Measurements from ENCODE around the gene CLEC16A. TPM values are rescaled to one million over a fixed set of nuclear protein-coding genes. Genes with fewer than 3 reads are reported as not detected.

CLEC16A gene
- total and polyA plus RNA-seq, 5 donors from 2014 or later: 11.8 to 38.9 (median 12.3) TPM

- Histone ChIP-seq H3K27ac (ENCODE audit: insufficient read depth, low read length, poor library complexity, severe bottlenecking) (no peak overlapping the region), H3K4me1 (ENCODE audit: control insufficient read depth, insufficient read depth, low read length, poor library complexity, severe bottlenecking) (peaks cover 2% of the 10 kb centered on the region), H3K9me3 (ENCODE audit: control insufficient read depth in 2 of 2, low read length in 2 of 2) (no peaks in the 10 kb centered on the region), H3K27me3 (ENCODE audit: control insufficient read depth, insufficient read depth, low read length) (no peaks in the 10 kb centered on the region), H3K4me3 (ENCODE audit: low read depth, low read length) (no peak overlapping the region), H3K36me3 (ENCODE audit: control insufficient read depth, insufficient read depth, low read length) (peaks cover 4% of the 10 kb centered on the region)
- H3K9me3 Mint-ChIP-seq: no peaks in the 10 kb centered on the region
- DNase-seq: no peak
- H3K27ac Mint-ChIP-seq: no peak overlapping the region
- peaks cover 0 to 10% (median 5%) of the 10 kb centered on the region in 4 donors for H3K4me1 Mint-ChIP-seq
- no peak for ATAC-seq (ENCODE audit: low read depth in 2 of 2)
- no peaks in the 10 kb centered on the region for H3K27me3 Mint-ChIP-seq
- peaks cover 28% of the 10 kb centered on the region for H3K36me3 Mint-ChIP-seq
- H3K4me3 Mint-ChIP-seq: no peak overlapping the region
Measured at GRCh38 chr16:11145173-11145818, 200.9 kb downstream of the CLEC16A start.

- no peaks in the 10 kb centered on the region for H3K27me3 ChIP-seq (ENCODE audit: control insufficient read depth, insufficient read depth, low read length)
- peaks cover 7% of the 10 kb centered on the region for H3K36me3 ChIP-seq (ENCODE audit: control insufficient read depth, insufficient read depth, low read length)
- Mint-ChIP-seq H3K27me3 (no peaks in the 10 kb centered on the region), H3K9me3 (no peaks in the 10 kb centered on the region), H3K4me3 (no peak overlapping the region), H3K27ac (no peak overlapping the region), H3K4me1 (peaks cover 0 to 10% (median 3%) of the 10 kb centered on the region in 4 donors), H3K36me3 (peaks cover 33% of the 10 kb centered on the region)
- DNase-seq (no peak), ATAC-seq (ENCODE audit: low read depth in 2 of 2) (no peak)
- H3K4me3 ChIP-seq (ENCODE audit: low read depth, low read length): no peak overlapping the region
- no peaks in the 10 kb centered on the region for H3K4me1 ChIP-seq (ENCODE audit: control insufficient read depth, insufficient read depth, low read length, poor library complexity, severe bottlenecking)
- H3K27ac ChIP-seq (ENCODE audit: insufficient read depth, low read length, poor library complexity, severe bottlenecking): no peak overlapping the region
- H3K9me3 ChIP-seq (ENCODE audit: control insufficient read depth in 2 of 2, low read length in 2 of 2): no peaks in the 10 kb centered on the region
Measured at GRCh38 chr16:11145819-11146211, 201.5 kb downstream of the CLEC16A start.

- Mint-ChIP-seq H3K4me3 (no peak overlapping the region), H3K27ac (peak overlapping the region in 1 of 3 donors; percentile 11), H3K36me3 (peaks cover 33% of the 10 kb centered on the region), H3K27me3 (no peaks in the 10 kb centered on the region), H3K9me3 (no peaks in the 10 kb centered on the region), H3K4me1 (peaks cover 0 to 10% (median 5%) of the 10 kb centered on the region in 4 donors)
- DNase-seq (no peak), ATAC-seq (ENCODE audit: low read depth in 2 of 2) (no peak)
- Histone ChIP-seq H3K9me3 (ENCODE audit: control insufficient read depth in 2 of 2, low read length in 2 of 2) (no peaks in the 10 kb centered on the region), H3K27ac (ENCODE audit: insufficient read depth, low read length, poor library complexity, severe bottlenecking) (no peak overlapping the region), H3K36me3 (ENCODE audit: control insufficient read depth, insufficient read depth, low read length) (peaks cover 7% of the 10 kb centered on the region), H3K4me3 (ENCODE audit: low read depth, low read length) (no peak overlapping the region), H3K4me1 (ENCODE audit: control insufficient read depth, insufficient read depth, low read length, poor library complexity, severe bottlenecking) (no peaks in the 10 kb centered on the region), H3K27me3 (ENCODE audit: control insufficient read depth, insufficient read depth, low read length) (no peaks in the 10 kb centered on the region)
Measured at GRCh38 chr16:11147033-11147753, 202.8 kb downstream of the CLEC16A start.

GRCh38 chr16:11147754-11148444, 203.5 kb downstream of the CLEC16A start:
- Mint-ChIP-seq H3K27ac (no peak overlapping the region), H3K4me1 (peaks cover 0 to 13% (median 5%) of the 10 kb centered on the region in 4 donors), H3K4me3 (no peak overlapping the region), H3K27me3 (no peaks in the 10 kb centered on the region), H3K36me3 (peaks cover 32% of the 10 kb centered on the region), H3K9me3 (no peaks in the 10 kb centered on the region)
- DNase-seq: no peak
- Histone ChIP-seq H3K36me3 (ENCODE audit: control insufficient read depth, insufficient read depth, low read length) (peaks cover 7% of the 10 kb centered on the region), H3K27me3 (ENCODE audit: control insufficient read depth, insufficient read depth, low read length) (no peaks in the 10 kb centered on the region), H3K4me3 (ENCODE audit: low read depth, low read length) (no peak overlapping the region), H3K4me1 (ENCODE audit: control insufficient read depth, insufficient read depth, low read length, poor library complexity, severe bottlenecking) (no peaks in the 10 kb centered on the region), H3K27ac (ENCODE audit: insufficient read depth, low read length, poor library complexity, severe bottlenecking) (no peak overlapping the region), H3K9me3 (ENCODE audit: control insufficient read depth in 2 of 2, low read length in 2 of 2) (no peaks in the 10 kb centered on the region)
- ATAC-seq (ENCODE audit: low read depth in 2 of 2): no peak

DNA sequence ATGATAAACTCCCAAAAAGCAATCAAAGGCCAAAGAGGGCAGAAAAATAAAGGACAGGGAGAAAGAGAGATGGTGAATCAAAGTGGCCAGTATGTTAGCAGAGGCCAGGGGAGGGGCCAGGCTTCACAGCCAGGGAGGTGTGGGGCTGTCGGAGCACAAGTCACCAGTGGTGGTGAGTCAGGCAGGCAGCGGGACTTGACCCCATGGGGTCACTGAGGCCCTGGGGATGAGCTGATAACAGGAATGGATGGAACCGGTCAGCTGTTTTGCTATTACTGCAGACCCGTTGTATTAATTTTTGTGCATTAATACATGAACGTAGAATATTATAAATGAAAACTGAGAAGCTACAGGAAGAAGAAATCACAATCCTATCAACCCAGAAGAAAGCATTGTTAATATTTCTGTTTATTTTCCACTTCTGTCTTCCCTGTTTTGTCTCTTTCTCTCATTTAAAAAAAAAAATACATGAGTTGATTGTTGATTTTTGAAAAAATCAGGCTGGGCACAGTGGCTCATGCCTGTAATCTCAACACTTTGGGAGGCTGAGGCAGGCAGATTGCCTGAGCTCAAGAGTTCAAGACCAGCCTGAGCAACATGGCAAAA, 204.8 kb downstream of the CLEC16A start:
- H3K4me1 ChIP-seq (ENCODE audit: control insufficient read depth, insufficient read depth, low read length, poor library complexity, severe bottlenecking): no peaks in the 10 kb centered on the region
- no peak overlapping the region for H3K27ac ChIP-seq (ENCODE audit: insufficient read depth, low read length, poor library complexity, severe bottlenecking)
- ATAC-seq (ENCODE audit: low read depth in 2 of 2) (no peak), DNase-seq (no peak)
- Mint-ChIP-seq H3K4me3 (no peak overlapping the region), H3K27ac (peak overlapping the region in 1 of 3 donors; percentile 55), H3K27me3 (no peaks in the 10 kb centered on the region), H3K36me3 (peaks cover 29% of the 10 kb centered on the region), H3K4me1 (peaks cover 0 to 14% (median 5%) of the 10 kb centered on the region in 4 donors), H3K9me3 (no peaks in the 10 kb centered on the region)
- peaks cover 7% of the 10 kb centered on the region for H3K36me3 ChIP-seq (ENCODE audit: control insufficient read depth, insufficient read depth, low read length)
- no peaks in the 10 kb centered on the region for H3K9me3 ChIP-seq (ENCODE audit: control insufficient read depth in 2 of 2, low read length in 2 of 2)
- H3K4me3 ChIP-seq (ENCODE audit: low read depth, low read length): no peak overlapping the region
- H3K27me3 ChIP-seq (ENCODE audit: control insufficient read depth, insufficient read depth, low read length): no peaks in the 10 kb centered on the region

- ATAC-seq (ENCODE audit: low read depth in 2 of 2) (no peak), DNase-seq (no peak)
- no peak overlapping the region for H3K4me3 Mint-ChIP-seq
- no peak overlapping the region for H3K27ac Mint-ChIP-seq
- H3K4me3 ChIP-seq (ENCODE audit: low read depth, low read length): no peak overlapping the region
- H3K4me1 ChIP-seq (ENCODE audit: control insufficient read depth, insufficient read depth, low read length, poor library complexity, severe bottlenecking): no peaks in the 10 kb centered on the region
- H3K27ac ChIP-seq (ENCODE audit: insufficient read depth, low read length, poor library complexity, severe bottlenecking): no peak overlapping the region
- no peaks in the 10 kb centered on the region for H3K27me3 Mint-ChIP-seq
- H3K36me3 Mint-ChIP-seq: peaks cover 29% of the 10 kb centered on the region
- H3K36me3 ChIP-seq (ENCODE audit: control insufficient read depth, insufficient read depth, low read length): peaks cover 7% of the 10 kb centered on the region
- H3K4me1 Mint-ChIP-seq: peaks cover 0 to 14% (median 5%) of the 10 kb centered on the region in 4 donors
- no peaks in the 10 kb centered on the region for H3K9me3 ChIP-seq (ENCODE audit: control insufficient read depth in 2 of 2, low read length in 2 of 2)
- H3K9me3 Mint-ChIP-seq: no peaks in the 10 kb centered on the region
- no peaks in the 10 kb centered on the region for H3K27me3 ChIP-seq (ENCODE audit: control insufficient read depth, insufficient read depth, low read length)
Measured at GRCh38 chr16:11150190-11150589, 205.8 kb downstream of the CLEC16A start.

- DNase-seq (no peak), ATAC-seq (ENCODE audit: low read depth in 2 of 2) (no peak)
- no peaks in the 10 kb centered on the region for H3K27me3 ChIP-seq (ENCODE audit: control insufficient read depth, insufficient read depth, low read length)
- Mint-ChIP-seq H3K27ac (peak overlapping the region in 1 of 3 donors; percentile 66), H3K27me3 (no peaks in the 10 kb centered on the region), H3K4me3 (no peak overlapping the region), H3K36me3 (peaks cover 23% of the 10 kb centered on the region), H3K9me3 (no peaks in the 10 kb centered on the region), H3K4me1 (peaks cover 0 to 19% (median 3%) of the 10 kb centered on the region in 4 donors)
- H3K4me1 ChIP-seq (ENCODE audit: control insufficient read depth, insufficient read depth, low read length, poor library complexity, severe bottlenecking): no peaks in the 10 kb centered on the region
- no peak overlapping the region for H3K4me3 ChIP-seq (ENCODE audit: low read depth, low read length)
- no peaks in the 10 kb centered on the region for H3K9me3 ChIP-seq (ENCODE audit: control insufficient read depth in 2 of 2, low read length in 2 of 2)
- H3K36me3 ChIP-seq (ENCODE audit: control insufficient read depth, insufficient read depth, low read length): peaks cover 7% of the 10 kb centered on the region
- no peak overlapping the region for H3K27ac ChIP-seq (ENCODE audit: insufficient read depth, low read length, poor library complexity, severe bottlenecking)
Measured at GRCh38 chr16:11151156-11151884, 207.0 kb downstream of the CLEC16A start.
